ENCODE results near the gene ZNF773.

GRCh38 chr19:57527136-57527881 is 27.6 kb downstream of the ZNF773 start, which contains the start of gene ZNF549:
- peak in 2 of 6 experiments; percentile 15 to 25 for TF ChIP-seq CTCF (IDR thresholded peaks at IDR 0.05)
- no peak for TF ChIP-seq POLR2A (IDR thresholded peaks at IDR 0.05)
